ENCODE measurements around the gene SYDE1.
"Not testable (repeated sequence)": the region's sequence is repeated elsewhere in the genome, so short reads cannot be mapped to it uniquely, and the experiment has no call there.

SYDE1 gene, protein sequence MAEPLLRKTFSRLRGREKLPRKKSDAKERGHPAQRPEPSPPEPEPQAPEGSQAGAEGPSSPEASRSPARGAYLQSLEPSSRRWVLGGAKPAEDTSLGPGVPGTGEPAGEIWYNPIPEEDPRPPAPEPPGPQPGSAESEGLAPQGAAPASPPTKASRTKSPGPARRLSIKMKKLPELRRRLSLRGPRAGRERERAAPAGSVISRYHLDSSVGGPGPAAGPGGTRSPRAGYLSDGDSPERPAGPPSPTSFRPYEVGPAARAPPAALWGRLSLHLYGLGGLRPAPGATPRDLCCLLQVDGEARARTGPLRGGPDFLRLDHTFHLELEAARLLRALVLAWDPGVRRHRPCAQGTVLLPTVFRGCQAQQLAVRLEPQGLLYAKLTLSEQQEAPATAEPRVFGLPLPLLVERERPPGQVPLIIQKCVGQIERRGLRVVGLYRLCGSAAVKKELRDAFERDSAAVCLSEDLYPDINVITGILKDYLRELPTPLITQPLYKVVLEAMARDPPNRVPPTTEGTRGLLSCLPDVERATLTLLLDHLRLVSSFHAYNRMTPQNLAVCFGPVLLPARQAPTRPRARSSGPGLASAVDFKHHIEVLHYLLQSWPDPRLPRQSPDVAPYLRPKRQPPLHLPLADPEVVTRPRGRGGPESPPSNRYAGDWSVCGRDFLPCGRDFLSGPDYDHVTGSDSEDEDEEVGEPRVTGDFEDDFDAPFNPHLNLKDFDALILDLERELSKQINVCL

DNA sequence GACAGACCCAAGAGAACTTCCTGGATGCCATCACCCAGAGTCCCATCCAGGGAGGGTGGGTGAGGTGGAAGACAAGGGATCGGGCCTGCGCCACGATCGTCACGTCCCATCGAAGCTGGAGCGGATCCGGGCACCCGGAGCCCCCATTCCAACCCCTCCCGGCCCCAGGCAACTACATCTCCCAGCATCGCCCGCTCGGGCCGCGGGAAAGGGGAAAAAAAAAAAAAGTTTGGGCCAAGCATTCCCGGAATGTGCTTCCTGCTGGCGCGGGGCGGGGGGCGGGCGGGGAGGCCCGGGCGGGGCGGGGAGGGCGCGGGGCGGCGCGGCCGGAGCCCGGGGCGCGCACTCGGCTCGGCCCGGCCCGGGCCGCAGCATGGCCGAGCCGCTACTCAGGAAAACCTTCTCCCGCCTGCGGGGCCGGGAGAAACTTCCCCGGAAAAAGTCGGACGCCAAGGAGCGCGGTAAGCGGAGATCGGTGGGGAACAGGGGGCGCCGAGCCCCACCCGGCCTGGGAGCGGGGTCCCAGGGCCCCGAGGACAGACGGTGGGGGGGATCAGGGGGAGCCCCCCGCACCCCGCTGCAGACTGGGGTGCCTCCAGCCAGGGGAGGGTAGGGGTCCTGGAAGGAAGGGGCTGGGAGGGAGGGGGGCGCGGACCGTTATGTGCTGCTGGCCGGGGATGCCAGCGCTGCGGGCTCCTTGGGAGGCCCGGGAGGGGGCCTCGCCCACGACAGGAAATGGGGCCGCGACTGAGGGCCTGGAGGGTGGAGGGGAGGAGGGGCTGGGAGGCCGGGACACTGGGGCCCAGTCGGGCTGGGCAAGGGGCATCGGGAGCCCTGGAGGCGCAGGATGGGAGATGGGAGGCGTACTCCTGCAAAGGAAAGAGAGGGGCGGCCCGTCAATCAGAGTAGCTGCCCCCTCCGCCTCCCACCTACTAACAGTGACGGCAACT, at the start of gene SYDE1:
Gene SYDE1 (plus strand): TSS at position 341 of the 950 bp plus-strand sequence. CDS start 33 bp downstream, at position 374.
- DNase-seq: no peak

DNA sequence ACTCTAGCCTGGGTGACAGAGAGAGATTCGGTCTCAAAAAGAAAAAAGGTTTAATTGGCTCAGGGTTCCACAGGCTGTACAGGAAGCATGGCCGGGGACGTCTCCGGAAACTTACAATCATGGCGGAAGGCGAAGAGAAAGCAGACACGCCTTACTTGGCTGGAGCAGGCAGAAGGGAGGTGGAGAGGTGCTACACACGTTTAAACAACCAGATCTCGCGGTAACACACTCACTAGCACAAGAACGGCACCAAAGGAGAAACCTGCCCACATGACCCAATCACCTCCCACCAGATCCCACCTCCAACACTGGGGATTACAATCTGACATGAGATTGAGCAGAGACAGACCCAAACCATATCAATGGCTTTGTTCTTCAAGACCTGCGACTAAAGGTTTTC, 45.2 kb upstream of the SYDE1 start:
- no peak for DNase-seq

DNA sequence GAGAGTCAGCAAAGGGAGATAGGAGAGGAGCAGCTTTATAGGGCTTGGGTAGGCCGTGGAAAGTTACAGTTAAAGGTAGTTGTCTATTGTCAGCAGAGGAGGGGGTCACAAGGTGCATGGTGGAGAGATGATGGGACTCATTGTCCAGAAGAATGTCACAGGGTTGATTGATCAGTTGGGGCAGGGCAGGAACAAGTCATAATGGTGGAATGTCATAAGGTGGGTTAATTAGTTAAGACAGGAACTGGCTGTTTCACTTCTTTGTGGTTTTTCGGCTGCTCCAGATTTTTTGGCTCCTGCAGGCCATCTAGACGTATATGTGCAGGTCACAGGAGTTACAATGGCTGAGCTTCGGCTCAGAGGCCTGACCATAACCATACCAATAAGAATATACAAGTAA, 36.8 kb upstream of the SYDE1 start:
- not testable (repeated sequence) for DNase-seq

DNA sequence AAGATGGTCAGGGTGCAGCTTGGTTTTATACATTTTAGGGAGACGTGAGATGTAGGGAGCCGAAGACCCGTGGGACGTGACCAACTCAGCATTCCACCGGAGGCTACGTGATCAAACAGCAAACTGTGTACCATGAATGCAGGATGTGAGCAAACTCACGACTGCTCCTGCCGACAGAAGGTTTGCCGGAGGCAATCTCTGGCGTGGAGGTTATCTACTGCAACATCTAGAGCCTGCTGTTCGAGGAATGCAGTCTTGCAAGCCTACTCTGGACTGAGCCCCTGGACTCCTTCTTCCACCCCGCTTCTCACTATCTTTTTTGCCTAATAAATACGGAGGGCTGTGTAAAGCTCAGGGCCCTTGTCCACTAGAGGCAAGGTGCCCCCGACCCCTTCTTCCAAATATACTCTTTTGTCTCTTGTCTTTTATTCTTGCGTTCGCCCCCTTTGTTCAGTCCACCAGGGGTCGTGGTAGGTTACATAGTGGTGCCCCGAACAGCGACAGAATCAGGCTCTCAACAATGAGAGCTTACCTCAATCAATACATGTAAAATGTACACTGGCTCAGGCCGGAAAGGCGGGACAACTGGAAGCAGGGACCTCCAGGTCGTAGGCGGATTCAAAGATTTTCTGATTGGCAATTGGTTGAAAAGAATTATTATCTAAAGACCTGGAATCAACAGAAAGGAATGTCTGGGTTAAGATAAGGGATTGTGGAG, 34.1 kb upstream of the SYDE1 start:
- DNase-seq: no peak

DNA sequence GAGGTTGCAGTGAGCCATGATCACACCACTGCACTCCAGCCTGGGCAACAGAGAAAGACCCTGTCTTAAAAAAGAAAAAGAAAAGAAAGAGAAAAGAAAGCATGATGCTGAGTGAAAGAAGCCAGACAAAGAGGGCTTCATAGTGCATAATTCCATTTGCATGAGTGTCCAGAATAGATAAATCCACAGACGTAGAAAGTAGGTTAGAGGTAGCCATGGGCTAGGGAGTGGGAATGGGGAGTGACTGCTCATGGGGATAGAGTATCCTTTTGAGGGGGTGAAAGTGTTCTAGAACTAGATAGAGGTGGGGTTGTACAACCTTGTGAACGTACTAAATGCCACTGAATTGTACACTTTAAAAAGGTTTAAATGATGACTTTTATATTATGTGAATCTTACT, 32.8 kb upstream of the SYDE1 start:
- DNase-seq: no peak

DNA sequence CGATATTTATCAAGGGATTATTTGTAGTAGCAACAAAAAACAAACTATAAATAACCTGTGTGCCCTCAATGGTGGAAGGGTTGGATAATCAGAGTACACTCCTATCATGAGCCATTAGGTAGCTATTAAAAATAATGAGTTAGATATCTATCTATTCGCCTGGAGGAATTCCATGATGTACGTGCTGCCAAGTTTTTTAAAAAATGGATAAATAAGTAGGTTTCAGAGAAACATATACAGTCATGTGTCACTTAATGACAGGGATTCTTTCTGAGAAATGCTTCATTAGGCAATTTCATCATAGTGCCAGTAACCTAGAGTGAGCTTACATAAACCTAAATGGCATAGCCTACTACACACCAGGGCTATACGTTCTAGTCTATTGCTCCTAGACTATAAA, 31.4 kb upstream of the SYDE1 start:
- no peak for DNase-seq

DNA sequence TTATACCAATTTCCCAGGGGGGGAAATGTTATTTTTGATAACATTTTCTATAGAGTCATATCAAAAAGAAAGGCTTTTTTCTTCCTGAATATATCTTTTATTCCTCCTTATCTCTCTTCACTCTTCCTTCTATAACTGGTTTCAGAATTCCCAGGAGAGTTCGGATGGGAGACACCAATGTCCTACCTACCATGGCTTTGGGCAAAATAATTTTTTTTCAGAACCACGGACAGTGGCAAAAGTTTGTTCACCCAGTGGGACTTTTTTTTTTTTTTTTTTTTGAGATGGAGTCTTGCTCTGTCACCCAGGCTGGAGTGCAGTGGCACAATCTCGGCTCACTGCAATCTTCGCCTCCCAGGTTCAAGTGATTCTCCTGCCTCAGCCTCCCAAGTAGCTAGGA, 27.2 kb upstream of the SYDE1 start:
- not testable (repeated sequence) for DNase-seq

DNA sequence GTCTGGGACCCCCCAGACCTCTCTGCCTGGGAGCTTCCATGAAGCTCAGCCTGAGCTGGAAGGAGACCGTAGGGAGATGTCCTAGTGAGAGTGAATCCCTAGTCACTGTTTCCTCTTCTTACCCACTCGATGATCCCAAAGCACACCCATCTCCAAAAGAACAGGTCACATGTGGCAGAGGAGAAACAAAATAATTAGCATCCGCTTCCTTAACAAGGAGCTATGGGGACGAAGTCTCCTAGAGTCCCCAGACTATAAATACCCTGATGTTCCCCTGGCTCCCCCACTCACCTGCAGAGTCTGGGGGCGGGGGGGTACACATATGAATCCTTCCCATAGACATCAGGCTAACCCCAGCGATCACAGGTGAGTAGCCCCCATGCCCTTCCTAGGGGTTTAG, 25.3 kb upstream of the SYDE1 start, which contains the start of gene OR1I1:
Gene OR1I1 (plus strand): TSS at position 301 of the 400 bp plus-strand sequence. CDS start 4,855 bp downstream, outside the sequence.
- DNase-seq: no peak

DNA sequence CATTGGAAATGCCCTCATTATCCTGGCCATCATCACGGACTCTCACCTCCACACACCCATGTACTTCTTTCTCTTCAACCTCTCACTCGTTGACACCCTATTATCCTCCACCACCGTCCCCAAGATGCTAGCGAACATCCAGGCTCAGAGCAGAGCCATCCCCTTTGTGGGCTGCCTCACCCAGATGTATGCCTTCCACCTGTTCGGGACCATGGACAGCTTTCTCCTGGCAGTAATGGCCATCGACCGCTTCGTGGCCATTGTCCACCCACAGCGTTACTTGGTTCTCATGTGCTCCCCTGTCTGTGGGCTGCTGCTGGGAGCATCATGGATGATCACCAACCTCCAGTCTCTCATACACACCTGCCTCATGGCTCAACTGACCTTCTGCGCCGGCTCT, 20.0 kb upstream of the SYDE1 start:
- no peak for DNase-seq

DNA sequence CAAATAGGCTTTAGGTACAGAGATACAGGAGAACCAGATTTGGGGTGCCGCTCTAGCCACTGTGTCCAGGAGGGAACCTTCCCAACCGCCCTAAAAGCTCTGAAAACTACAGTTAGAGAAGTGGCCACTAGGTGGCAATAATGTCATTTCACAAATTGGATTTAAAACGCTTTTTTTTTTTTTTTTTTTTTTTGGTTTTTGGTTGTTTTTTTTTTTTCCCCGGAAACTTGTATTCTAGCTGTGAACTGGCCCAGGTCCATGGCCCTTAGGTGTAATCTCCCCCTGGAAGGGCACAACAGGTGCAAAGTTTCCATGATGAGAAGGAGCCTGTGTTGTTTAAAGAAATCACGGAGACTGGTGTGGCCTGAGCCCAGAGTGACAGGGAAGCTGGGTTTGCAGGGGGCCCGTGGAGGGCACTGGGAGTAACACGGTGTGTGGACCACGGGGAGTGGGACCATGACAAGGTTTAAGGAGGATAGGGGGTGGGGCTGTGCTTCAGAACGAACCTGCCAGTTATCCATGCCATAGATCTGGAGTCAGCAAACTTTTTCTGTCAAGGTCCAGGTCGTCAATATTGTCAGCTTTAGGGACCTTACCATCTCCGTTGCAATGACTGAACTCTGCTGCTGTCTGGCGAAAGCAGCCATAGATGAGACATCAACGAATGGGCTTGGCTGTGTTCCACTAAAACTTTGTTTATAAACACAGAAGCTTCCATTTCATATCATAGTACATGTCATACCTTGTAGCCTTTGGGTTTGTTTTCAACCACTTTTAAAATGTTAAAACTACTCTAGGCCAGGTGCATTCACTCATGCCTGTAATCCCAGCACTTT, 15.1 kb upstream of the SYDE1 start:
- peak; percentile 3 for DNase-seq

DNA sequence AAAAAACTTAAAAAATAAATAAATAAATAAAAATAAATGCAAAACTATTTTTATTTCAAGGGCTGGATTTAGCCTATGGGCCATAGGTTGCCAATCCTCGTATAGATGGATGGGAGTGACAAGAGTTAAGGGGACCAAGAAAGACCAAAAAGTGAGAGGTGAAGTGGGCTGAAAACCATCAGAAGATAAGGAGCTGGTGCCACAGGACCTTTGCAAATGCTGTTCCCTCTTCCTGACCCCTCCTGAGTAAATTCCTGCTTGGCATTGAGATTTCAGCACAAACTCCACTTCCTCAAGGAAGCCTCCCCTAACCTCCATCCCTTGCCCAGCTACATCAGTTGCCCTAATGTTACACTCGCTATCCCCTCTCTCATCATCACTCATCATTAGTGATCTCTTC, 14.2 kb upstream of the SYDE1 start:
- DNase-seq: no peak

DNA sequence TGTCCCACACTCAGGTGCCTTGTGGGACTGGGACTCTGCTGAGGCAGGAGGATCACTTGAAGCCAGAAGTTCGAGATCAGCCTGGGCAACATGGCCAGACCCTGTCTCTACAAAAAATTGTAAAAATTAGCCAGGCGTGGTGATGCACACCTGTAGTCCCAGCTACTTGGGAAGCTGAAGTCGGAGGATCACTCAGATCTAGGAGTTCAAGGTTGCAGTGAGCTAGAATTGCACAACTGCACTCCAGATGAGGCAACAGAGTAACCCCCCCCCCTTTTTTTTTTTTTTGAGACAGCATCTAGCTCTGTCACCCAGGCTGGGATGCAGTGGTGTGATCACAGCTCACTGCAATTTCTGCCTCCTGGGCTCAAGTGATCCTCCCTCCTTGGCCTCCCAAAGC, 11.0 kb upstream of the SYDE1 start:
- no peak for DNase-seq

DNA sequence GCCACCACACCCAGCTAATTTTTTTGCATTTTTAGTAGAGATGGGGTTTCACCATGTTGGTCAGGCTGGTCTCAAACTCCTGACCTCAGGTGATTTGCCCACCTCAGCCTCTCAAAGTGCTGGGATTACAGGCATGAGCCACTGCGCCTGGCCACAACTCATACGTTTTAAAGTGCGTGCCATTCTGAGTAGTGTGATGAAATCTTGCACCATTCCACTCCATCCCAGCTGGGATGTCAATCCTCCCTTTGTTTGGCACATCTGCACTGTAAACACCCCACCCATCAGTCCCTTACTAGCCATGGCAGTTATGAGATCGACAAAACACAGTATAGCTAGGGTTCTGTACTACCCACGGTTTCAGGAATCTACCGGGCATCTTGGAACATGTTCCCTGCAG, 9.2 kb upstream of the SYDE1 start:
- not testable (repeated sequence) for DNase-seq

DNA sequence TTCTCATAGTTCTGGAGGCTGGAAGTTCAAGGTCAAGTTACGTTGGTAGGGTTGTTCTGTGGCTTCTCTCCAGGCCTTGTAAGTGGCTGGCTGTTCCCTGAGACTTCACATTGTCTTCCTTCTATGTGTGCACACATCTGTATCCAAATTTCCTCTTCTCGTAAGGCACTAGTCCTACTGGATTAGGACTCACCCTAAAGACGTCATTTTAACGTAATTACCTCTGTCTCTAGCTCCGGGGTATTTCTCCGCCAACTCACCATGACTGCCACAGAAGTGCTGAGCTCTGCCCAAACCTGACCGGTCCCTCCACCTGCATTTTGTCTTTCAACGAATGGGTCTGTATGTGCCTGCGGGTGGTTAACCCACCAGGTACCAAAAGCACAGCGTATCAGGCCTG, 8.7 kb upstream of the SYDE1 start:
- no peak for DNase-seq

DNA sequence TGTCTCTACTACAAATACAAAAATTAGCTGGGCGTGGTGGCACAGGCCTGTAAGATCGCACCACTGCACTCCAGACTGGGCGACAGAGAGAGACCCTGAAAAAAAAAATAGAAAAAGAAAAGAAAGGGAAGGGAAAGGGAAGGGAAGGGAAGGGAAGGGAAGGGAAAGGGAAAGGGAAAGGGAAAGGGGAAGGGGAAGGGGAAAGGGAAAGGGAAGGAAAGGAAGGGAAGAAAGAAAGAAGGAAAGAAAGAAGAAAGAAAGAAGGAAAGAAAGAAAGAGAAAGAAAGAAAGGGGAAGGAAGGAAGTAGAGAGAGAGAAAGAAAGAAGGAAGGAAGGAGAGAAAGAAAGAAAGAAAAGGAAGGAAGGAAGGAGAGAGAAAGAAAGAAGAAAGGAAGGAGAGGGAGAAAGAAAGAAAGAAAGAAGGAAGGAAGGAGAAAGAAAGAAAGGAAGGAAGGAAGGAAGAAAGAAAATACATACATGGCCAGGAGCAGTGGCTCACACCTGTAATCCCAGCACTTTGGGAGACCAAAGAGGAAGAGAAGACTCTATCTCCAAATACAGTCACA, 8.1 kb upstream of the SYDE1 start:
- no peak for DNase-seq

DNA sequence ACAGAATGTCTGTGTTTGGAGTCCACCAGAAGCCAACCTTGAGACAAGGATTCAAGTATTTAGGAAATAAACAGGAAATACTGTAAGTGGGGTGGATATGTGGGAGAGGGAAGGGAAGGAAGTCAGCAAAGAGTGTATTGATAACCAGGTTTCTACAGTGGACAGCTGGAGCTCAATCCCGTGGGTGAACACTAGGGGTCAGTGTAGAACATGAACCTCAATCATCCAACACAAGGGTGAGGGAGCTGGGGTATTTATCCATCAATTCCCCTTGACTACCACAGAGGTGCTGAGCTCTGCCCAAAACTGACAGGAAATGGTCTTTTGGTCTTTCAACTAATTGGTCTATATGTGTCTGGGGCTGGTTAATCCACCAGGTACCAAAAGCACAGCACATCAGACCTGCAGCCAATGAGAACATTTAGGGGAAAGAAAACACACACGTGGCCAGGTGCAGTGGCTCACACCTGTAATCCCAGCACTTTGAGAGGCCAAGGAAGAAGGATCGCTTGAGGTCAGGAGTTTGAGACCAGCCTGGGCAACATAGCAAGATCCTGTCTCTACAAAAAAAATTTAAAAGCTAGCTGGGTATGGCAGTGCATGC, 5.6 kb upstream of the SYDE1 start:
- no peak for DNase-seq

DNA sequence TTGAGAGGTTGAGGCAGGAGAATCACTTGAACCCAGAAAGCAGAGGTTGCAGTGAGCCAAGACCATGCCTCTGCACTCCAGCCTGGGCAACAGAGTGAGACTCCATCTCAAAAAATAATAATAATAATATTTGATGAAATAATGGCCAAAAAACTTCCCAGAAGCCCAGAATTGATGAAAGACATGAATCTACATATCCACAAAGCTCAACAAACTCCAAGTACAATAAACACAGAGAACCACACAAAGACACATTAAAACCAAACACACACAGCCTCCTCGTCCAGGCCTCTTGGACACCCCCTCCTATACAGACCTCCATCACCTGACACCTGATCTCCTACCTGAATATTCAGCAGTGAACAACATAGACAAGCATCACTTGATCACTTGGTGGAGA, 3.2 kb upstream of the SYDE1 start:
- DNase-seq: no peak

DNA sequence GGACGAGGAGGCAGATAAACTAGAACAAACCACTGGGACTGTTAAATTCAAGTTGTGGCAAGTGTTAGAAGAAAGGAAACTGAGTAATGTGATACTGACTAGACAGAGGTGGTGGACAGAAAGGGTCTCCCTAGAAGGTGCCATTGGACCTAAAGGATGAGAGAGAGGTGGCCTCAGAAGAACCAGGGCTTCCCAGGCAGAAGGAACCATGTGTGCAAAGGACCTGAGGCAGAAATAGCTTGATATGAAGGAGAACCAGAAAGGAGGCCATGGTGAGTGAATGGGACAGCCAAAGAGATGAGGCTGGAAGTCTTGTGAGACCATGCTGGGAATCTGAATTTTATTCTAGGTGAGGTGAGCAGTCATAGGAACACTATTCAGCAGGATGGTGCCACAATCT, 2.8 kb upstream of the SYDE1 start:
- no peak for DNase-seq

DNA sequence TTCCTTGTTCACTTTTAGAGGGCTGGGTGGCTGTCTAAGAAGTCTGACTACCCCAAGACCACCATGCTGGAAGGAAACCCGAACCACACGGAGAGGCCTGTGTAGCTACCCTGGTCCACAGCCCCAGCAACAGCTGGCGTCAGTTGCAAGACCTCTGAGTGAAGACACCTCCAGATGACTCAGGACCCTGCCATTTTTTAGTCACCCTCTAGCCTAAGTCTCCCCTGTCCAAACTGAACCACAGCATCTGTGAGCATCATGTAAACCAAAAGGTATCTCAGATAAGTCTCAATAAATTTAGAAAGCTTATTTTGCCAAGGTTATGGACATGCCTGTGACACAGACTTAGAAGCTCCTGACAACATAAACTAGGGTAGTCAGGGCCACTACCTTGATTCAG, 2.2 kb upstream of the SYDE1 start:
- no peak for DNase-seq

DNA sequence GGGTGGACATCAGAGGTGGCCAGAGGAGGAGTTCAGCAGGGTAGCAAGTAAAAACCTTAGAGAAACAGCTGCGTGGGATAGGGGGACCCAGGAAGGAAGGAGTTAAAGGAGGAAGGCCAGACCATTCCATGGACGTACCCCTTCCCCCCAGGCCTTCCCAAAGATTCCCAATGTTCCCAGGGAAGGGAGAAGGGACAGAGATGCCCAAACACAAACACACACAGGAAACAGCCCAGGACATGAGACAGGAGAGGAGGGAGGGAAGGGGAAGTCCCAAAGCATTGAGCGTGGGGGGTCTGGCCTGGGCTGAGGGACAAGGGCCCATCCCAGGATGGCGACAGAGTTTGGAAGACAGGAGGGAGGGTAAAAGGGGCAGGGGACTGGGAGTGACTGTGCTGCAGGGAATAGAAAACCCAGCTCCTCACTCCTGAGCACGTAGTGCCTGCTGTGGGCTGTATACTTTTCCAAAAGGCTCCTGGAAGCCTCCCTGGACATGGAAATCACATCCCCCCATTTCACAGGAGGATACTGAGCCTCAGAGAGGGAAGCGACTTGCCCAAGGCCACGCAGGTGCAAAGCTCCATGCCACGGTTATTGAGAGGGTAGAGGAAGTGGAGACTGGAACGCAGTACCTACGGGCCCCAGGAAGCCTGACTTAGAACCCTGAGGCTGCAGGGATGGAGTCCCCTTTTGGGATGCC, 1.1 kb downstream of the SYDE1 start:
- no peak for DNase-seq
